Prostate gland (tissue), 2 donors: Measurements from ENCODE around the gene HOXB6. TPM values are rescaled to one million over a fixed set of nuclear protein-coding genes. Genes with fewer than 3 reads are reported as not detected.

Source experiments
- DNase-seq: peaks from one replicate; pipeline ENCODE4 v3.0.0-alpha.2; 2019; ENCODE audit warnings: low spot score
- H3K27ac ChIP-seq, 2 donors: fragments of 200-600 bp; sonication (generic); 2 replicates each; pipeline ENCODE4 v1.5.1; 2017 to 2019
- H3K27me3 ChIP-seq: fragments of 200-600 bp; sonication (generic); replicated peaks from 2 replicates; pipeline ENCODE4 v1.5.1; 2019; ENCODE audit not compliant: insufficient read depth
- H3K36me3 ChIP-seq, 2 donors: fragments of 200-600 bp; sonication (generic); 1 replicate in 1 of 2; 2 replicates in 1 of 2; pipeline versions ENCODE4 v1.5.1 to v1.8.1; 2017 to 2019
- H3K4me1 ChIP-seq: fragments of 200-600 bp; sonication (generic); replicated peaks from 2 replicates; pipeline ENCODE4 v1.5.1; 2019
- H3K4me3 ChIP-seq, 2 donors: fragments of 200-600 bp; sonication (generic); 2 replicates each; pipeline ENCODE4 v1.5.1; 2017 to 2019
- H3K9me3 ChIP-seq: fragments of 200-600 bp; sonication (generic); 2 replicates; pipeline ENCODE4 v1.5.1; 2017
- CTCF ChIP-seq, 4 experiments: fragments of 200-600 bp in 2 of 4; fragments of 450-650 bp in 2 of 4; sonication (generic) in 2 of 4; IDR thresholded peaks; 1 replicate in 3 of 4; 2 replicates in 1 of 4; pipeline ENCODE4 v1.5.1; 2016 to 2019; ENCODE audit warnings: antibody characterized with exemption in 4 of 4, mild to moderate bottlenecking in 2 of 4, moderate library complexity in 2 of 4
- POLR2A ChIP-seq: fragments of 450-650 bp; IDR thresholded peaks from one replicate; pipeline ENCODE4 v1.6.1; 2016; ENCODE audit warnings: antibody characterized with exemption, mild to moderate bottlenecking
- POLR2AphosphoS5 ChIP-seq: sonication (generic); formaldehyde crosslinking; IDR thresholded peaks from one replicate; pipeline ENCODE4 v1.6.1; 2017; ENCODE audit warnings: antibody characterized with exemption
- WGBS: methylation state at CpG from one replicate; pipeline ENCODE4 v1.1.5; 2018; 5-methylcytosine and 5-hydroxymethylcytosine counted together
- intact Hi-C: fragments of 100-400 bp; cut with DNase I; formaldehyde crosslinking; loops from one replicate; pipeline ENCODE4 v1.14.2; 2022
- total RNA-seq, 2 donors: library from RNA; depleted of rRNA; stranded (reverse); fragments of >200 nt; gene quantifications; one replicate each; pipeline ENCODE4 v1.1.0, GENCODE V29; 2016

The HOXB6 gene
- total RNA-seq, 2 donors from 2014 or later: 0.27 to 0.40 TPM

GRCh38 chr17:48610282-48611211, 5.8 kb upstream of the HOXB6 start, which contains the start of gene HOXB7:
TSS of gene HOXB7 (minus strand) at chr17:48611017. CDS start at chr17:48610918, 99 bp downstream.
- WGBS: under 1% methylated on average over 79 of the region's 79 CpGs
- Histone ChIP-seq H3K36me3 (no peaks in the 10 kb centered on the region), H3K4me1 (peaks cover 3% of the 10 kb centered on the region), H3K9me3 (no peaks in the 10 kb centered on the region), H3K4me3 (peak within 1 kb of the TSS; percentile 9 to 28), H3K27ac (peak within 1 kb of the TSS in 1 of 2 donors; percentile 48), H3K27me3 (peaks cover 54% of the 10 kb centered on the region)
- intact Hi-C loops: no loop called here
- no peak for TF ChIP-seq POLR2A
- peak; percentile 3 for TF ChIP-seq POLR2AphosphoS5
- no peak for DNase-seq

- H3K27ac ChIP-seq: peak overlapping the region in 1 of 2 donors; percentile 48
- intact Hi-C loops: no loop called here
- H3K4me1 ChIP-seq: peaks cover 3% of the 10 kb centered on the region
- WGBS: 11% methylated on average over 15 of the region's 15 CpGs
- H3K36me3 ChIP-seq: no peaks in the 10 kb centered on the region
- DNase-seq: no peak
- peaks cover 59% of the 10 kb centered on the region for H3K27me3 ChIP-seq
- TF ChIP-seq CTCF (IDR thresholded peaks at IDR 0.05) (no peak), POLR2A (no peak), POLR2AphosphoS5 (no peak)
- H3K9me3 ChIP-seq: no peaks in the 10 kb centered on the region
- peak overlapping the region; percentile 9 to 28 for H3K4me3 ChIP-seq
Observed at GRCh38 chr17:48609759-48610281, 5.0 kb upstream of the HOXB6 start.

- H3K36me3 ChIP-seq: no peaks in the 10 kb centered on the region
- peaks cover 55% of the 10 kb centered on the region for H3K27me3 ChIP-seq
- intact Hi-C loops: no loop called here
- H3K27ac ChIP-seq: no peak overlapping the region
- H3K4me3 ChIP-seq: no peak overlapping the region
- no peaks in the 10 kb centered on the region for H3K9me3 ChIP-seq
- peaks cover 3% of the 10 kb centered on the region for H3K4me1 ChIP-seq
- no peak for DNase-seq
- TF ChIP-seq POLR2AphosphoS5: no peak
- no peak for TF ChIP-seq CTCF (IDR thresholded peaks at IDR 0.05)
- TF ChIP-seq POLR2A: no peak
Observed at GRCh38 chr17:48609033-48609432, 4.2 kb upstream of the HOXB6 start.

GRCh38 chr17:48608494-48608834, 3.7 kb upstream of the HOXB6 start:
- WGBS: 100% methylated on average over 1 of the region's 1 CpG
- Histone ChIP-seq H3K4me3 (no peak overlapping the region), H3K27me3 (peaks cover 55% of the 10 kb centered on the region), H3K4me1 (peaks cover 3% of the 10 kb centered on the region), H3K9me3 (no peaks in the 10 kb centered on the region), H3K27ac (no peak overlapping the region), H3K36me3 (no peaks in the 10 kb centered on the region)
- DNase-seq: no peak
- TF ChIP-seq POLR2AphosphoS5 (no peak), CTCF (IDR thresholded peaks at IDR 0.05) (no peak), POLR2A (no peak)
- intact Hi-C loops: no loop called here

GRCh38 chr17:48606892-48607614, 2.3 kb upstream of the HOXB6 start:
- no peak overlapping the region for H3K27ac ChIP-seq
- no peaks in the 10 kb centered on the region for H3K9me3 ChIP-seq
- H3K4me1 ChIP-seq: peaks cover 3% of the 10 kb centered on the region
- peaks cover 60% of the 10 kb centered on the region for H3K27me3 ChIP-seq
- DNase-seq: no peak
- no peaks in the 10 kb centered on the region for H3K36me3 ChIP-seq
- TF ChIP-seq POLR2AphosphoS5: no peak
- no peak for TF ChIP-seq POLR2A
- no peak for TF ChIP-seq CTCF (IDR thresholded peaks at IDR 0.05)
- intact Hi-C loops: no loop called here
- no peak overlapping the region for H3K4me3 ChIP-seq
- 77% methylated on average over 9 of the region's 9 CpGs for WGBS
